Frontal cortex (tissue), 4 donors: Measurements from ENCODE around the gene OTUD5. TPM values are rescaled to one million over a fixed set of nuclear protein-coding genes. Genes with fewer than 3 reads are reported as not detected.
A peak's percentile ranks its signal among the peaks of the same experiment; 100 is the strongest.
"Not testable (repeated sequence)": the region's sequence is repeated elsewhere in the genome, so short reads cannot be mapped to it uniquely, and the experiment has no call there.

Experiments
- DNase-seq, 2 donors: peaks; one replicate each; pipeline ENCODE4 v3.0.0; 2012; ENCODE audit warnings: low spot score in 2 of 2
- FAIRE-seq: peaks from 2 replicates; lab custom pipeline; 2012; peaks lifted over from hg19 to GRCh38; lab: Jason Lieb, UNC
- total RNA-seq: library from RNA; depleted of rRNA; stranded (reverse); fragments of >200 nt; gene quantifications from one replicate; pipeline ENCODE4 v1.2.3, GENCODE V29; 2014
- donor health status: control.
- donor health status: control.
- donor health status: control.

Gene OTUD5
- total RNA-seq, result 17.1 TPM

GRCh38 chrX:48957477-48957826 lies at the start of gene OTUD5:
Gene OTUD5 (minus strand): TSS chrX:48957607. CDS start chrX:48957570, 37 bp downstream.
- peak; percentile 65 to 79 for DNase-seq
- FAIRE-seq, result no peak

GRCh38 chrX:49003696-49004095 lies 46.3 kb upstream of the OTUD5 start:
- DNase-seq (no peak), FAIRE-seq (no peak)

GRCh38 chrX:49002091-49002935 lies 44.9 kb upstream of the OTUD5 start, which contains the start of gene GRIPAP1:
Gene GRIPAP1 (minus strand): TSS chrX:49002264. CDS start chrX:49002229, 35 bp downstream.
- peak; percentile 55 to 64 for DNase-seq

GRCh38 chrX:49001521-49002090 lies 44.2 kb upstream of the OTUD5 start:
- FAIRE-seq (no peak), DNase-seq (peak in 1 of 2 donors; percentile 36)

More at GRCh38 chrX:49002091-49002935, 44.9 kb upstream of the OTUD5 start, which contains the start of gene GRIPAP1:
- FAIRE-seq, result no peak

- DNase-seq (no peak), FAIRE-seq (no peak)
Measured at GRCh38 chrX:49000636-49001035, 43.2 kb upstream of the OTUD5 start.

GRCh38 chrX:48999030-48999429 lies 41.6 kb upstream of the OTUD5 start:
- DNase-seq (no peak), FAIRE-seq (no peak)

- no peak for FAIRE-seq
- DNase-seq, result no peak
Measured at GRCh38 chrX:48998391-48998790, 41.0 kb upstream of the OTUD5 start.

GRCh38 chrX:48997865-48998264 lies 40.5 kb upstream of the OTUD5 start:
- DNase-seq, result no peak
- no peak for FAIRE-seq

GRCh38 chrX:48997455-48997854 lies 40.0 kb upstream of the OTUD5 start:
- DNase-seq (no peak), FAIRE-seq (no peak)

- FAIRE-seq, result no peak
- no peak for DNase-seq
Measured at GRCh38 chrX:48996969-48997368, 39.6 kb upstream of the OTUD5 start.

- FAIRE-seq, result no peak
- no peak for DNase-seq
Measured at GRCh38 chrX:48992341-48992740, 34.9 kb upstream of the OTUD5 start.

- DNase-seq (no peak), FAIRE-seq (no peak)
Measured at GRCh38 chrX:48989483-48989882, 32.1 kb upstream of the OTUD5 start.

GRCh38 chrX:48983896-48984295 lies 26.5 kb upstream of the OTUD5 start:
- FAIRE-seq, result no peak
- no peak for DNase-seq

- DNase-seq (no peak), FAIRE-seq (no peak)
Measured at GRCh38 chrX:48983081-48983480, 25.7 kb upstream of the OTUD5 start.

GRCh38 chrX:48981178-48981577 lies 23.8 kb upstream of the OTUD5 start:
- FAIRE-seq, result no peak

GRCh38 chrX:48980341-48980740 lies 22.9 kb upstream of the OTUD5 start:
- not testable (repeated sequence) for DNase-seq

More at GRCh38 chrX:48981178-48981577, 23.8 kb upstream of the OTUD5 start:
- DNase-seq, result no peak

GRCh38 chrX:48978226-48978625 lies 20.8 kb upstream of the OTUD5 start:
- FAIRE-seq, result no peak
- no peak for DNase-seq

More at GRCh38 chrX:48980341-48980740, 22.9 kb upstream of the OTUD5 start:
- not testable (repeated sequence) for FAIRE-seq

- no peak for FAIRE-seq
- no peak for DNase-seq
Measured at GRCh38 chrX:48976086-48976485, 18.7 kb upstream of the OTUD5 start.

- no peak for DNase-seq
- no peak for FAIRE-seq
Measured at GRCh38 chrX:48975541-48975940, 18.1 kb upstream of the OTUD5 start.

GRCh38 chrX:48975041-48975440 lies 17.6 kb upstream of the OTUD5 start:
- DNase-seq, result no peak
- FAIRE-seq, result no peak

GRCh38 chrX:48974574-48974973 lies 17.2 kb upstream of the OTUD5 start:
- no peak for FAIRE-seq
- DNase-seq, result no peak
